Tracheal epithelial cell (primary cell): ENCODE data around the gene PREP. TPM values are rescaled to one million over a fixed set of nuclear protein-coding genes. Genes with fewer than 3 reads are reported as not detected.

Experiments
- total RNA-seq: library from RNA; depleted of rRNA; stranded (reverse); fragments of >200 nt; gene quantifications from 2 replicates; pipeline ENCODE4 v1.2.1, GENCODE V29; 2014

The PREP gene
- 26.5 and 31.3 TPM in 2 replicates for total RNA-seq

DNA sequence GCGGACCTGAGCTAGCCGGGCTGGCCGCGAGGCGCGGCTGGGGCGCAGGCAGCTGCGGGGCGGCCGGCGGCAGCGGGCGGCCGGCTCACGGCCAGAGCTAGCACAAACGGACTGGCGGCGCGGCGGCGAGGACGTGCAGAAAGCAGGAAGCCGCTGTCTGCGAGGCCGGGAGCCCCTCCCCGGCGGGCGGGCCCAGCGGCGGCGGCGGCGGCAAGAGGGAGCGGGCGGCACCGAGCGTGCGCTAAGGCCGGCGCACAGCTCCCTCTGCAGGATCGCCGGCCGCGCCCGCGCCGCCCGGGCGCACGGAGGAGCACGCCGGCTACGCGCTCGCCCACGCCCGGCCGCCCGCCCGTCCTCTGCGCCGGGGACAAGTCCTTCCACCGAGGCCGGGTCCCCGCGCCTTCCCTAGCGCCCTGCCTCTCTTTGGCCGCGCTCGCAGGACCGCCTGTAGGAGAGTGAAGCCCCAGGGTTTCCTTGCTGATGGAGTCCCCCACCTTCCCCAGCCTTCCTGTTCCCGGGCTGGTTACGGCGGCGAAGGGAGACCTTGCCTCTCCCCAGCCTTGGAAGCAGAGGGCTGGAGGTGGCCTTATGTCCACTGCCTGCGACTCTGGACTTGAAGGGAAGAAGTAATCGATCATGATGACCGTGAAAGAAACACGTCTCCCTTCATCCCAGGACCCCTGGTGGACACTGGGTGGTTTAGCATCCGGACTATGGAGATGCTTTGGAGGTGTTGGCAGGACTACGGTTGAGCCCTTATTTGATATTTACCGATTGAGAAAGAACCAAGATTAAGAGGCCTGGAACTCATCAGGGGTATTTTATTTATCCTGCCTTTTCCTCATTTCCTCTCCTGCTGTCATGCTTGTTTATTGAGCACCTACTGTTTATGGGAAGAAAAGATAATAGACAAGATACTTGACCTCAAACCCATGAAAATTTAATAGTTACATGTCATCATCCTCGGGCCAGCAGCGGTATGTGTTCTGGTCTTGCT, at the start of gene PREP:
TSS of gene PREP (minus strand) at position 144 of the 997 bp plus-strand sequence. CDS start 191 bp downstream, outside the sequence.

Other genes starting within 250 kb of the PREP start
- 4.3 and 6.0 TPM in 2 replicates for gene POPDC3, start 223.1 kb downstream of the PREP start, total RNA-seq